GM21367 (cell line): Measurements from ENCODE around the gene TNIP1.

Source experiments
- ATAC-seq: cut with Tn5 transposase; IDR thresholded peaks from one replicate; pipeline ENCODE4 v1.9.1; 2021; ENCODE audit not compliant: unreplicated experiment

TNIP1 gene

GRCh38 chr5:151084363-151084762 lies 3.5 kb upstream of the TNIP1 start:
- no peak for ATAC-seq

- no peak for ATAC-seq
Observed at GRCh38 chr5:151083081-151083676, 2.3 kb upstream of the TNIP1 start.

- ATAC-seq: no peak
Observed at GRCh38 chr5:151082282-151082902, 1.6 kb upstream of the TNIP1 start.

GRCh38 chr5:151081431-151082281 lies 822 bp upstream of the TNIP1 start:
- ATAC-seq: no peak

- no peak for ATAC-seq
Observed at GRCh38 chr5:151079838-151080612, 809 bp downstream of the TNIP1 start.

GRCh38 chr5:151078490-151079262 lies 2.2 kb downstream of the TNIP1 start:
- peak; percentile 41 for ATAC-seq

GRCh38 chr5:151077967-151078366 lies 2.9 kb downstream of the TNIP1 start:
- no peak for ATAC-seq

GRCh38 chr5:151077419-151077818 lies 3.4 kb downstream of the TNIP1 start:
- ATAC-seq: no peak

GRCh38 chr5:151076616-151077015 lies 4.2 kb downstream of the TNIP1 start:
- no peak for ATAC-seq

- no peak for ATAC-seq
Observed at GRCh38 chr5:151075698-151076331, 5.0 kb downstream of the TNIP1 start.

GRCh38 chr5:151074557-151074956 lies 6.3 kb downstream of the TNIP1 start:
- ATAC-seq: no peak

GRCh38 chr5:151073280-151073679 lies 7.6 kb downstream of the TNIP1 start:
- no peak for ATAC-seq

GRCh38 chr5:151072630-151073025 lies 8.2 kb downstream of the TNIP1 start:
- no peak for ATAC-seq

GRCh38 chr5:151071848-151072629 lies 8.8 kb downstream of the TNIP1 start:
- no peak for ATAC-seq

- ATAC-seq: no peak
Observed at GRCh38 chr5:151071021-151071420, 9.8 kb downstream of the TNIP1 start.

- ATAC-seq: no peak
Observed at GRCh38 chr5:151070449-151070848, 10.4 kb downstream of the TNIP1 start.

GRCh38 chr5:151068433-151069197 lies 12.2 kb downstream of the TNIP1 start:
- peak; percentile 66 for ATAC-seq

GRCh38 chr5:151067632-151068432 lies 13.0 kb downstream of the TNIP1 start:
- ATAC-seq: no peak
